Spleen (tissue), 11 donors: ENCODE measurements around the gene CFAP74. TPM values are rescaled to one million over a fixed set of nuclear protein-coding genes. Genes with fewer than 3 reads are reported as not detected.

Source experiments
- DNase-seq: peaks from one replicate; pipeline ENCODE4 v3.0.0-alpha.2; 2020
- H3K27ac ChIP-seq, 8 donors: fragments of 200-600 bp; sonication (generic) in 7 of 8; 1 replicate in 4 of 8; 2 replicates in 4 of 8; pipeline versions ENCODE4 v1.5.0 to v1.8.0; 2016 to 2021; ENCODE audit warnings: inconsistent platforms in 4 of 8, mild to moderate bottlenecking in 4 of 8, moderate library complexity in 1 of 8
- H3K27me3 ChIP-seq, 7 donors: fragments of 200-600 bp; sonication (generic) in 6 of 7; replicated peaks in 1 of 7; 1 replicate in 4 of 7; 2 replicates in 3 of 7; pipeline versions ENCODE4 v1.5.0 to v1.8.0; 2016 to 2021; ENCODE audit warnings: inconsistent platforms in 3 of 7, mild to moderate bottlenecking in 1 of 7
- H3K36me3 ChIP-seq, 6 donors: fragments of 200-600 bp; sonication (generic) in 5 of 6; 1 replicate in 4 of 6; 2 replicates in 2 of 6; pipeline versions ENCODE4 v1.5.0 to v1.8.0; 2016 to 2021; ENCODE audit warnings: inconsistent platforms in 2 of 6
- H3K4me1 ChIP-seq, 6 donors: fragments of 200-600 bp; sonication (generic) in 5 of 6; 1 replicate in 3 of 6; 2 replicates in 3 of 6; pipeline versions ENCODE4 v1.5.0 to v1.8.0; 2016 to 2021; ENCODE audit warnings: inconsistent platforms in 3 of 6
- H3K4me3 ChIP-seq, 8 donors: fragments of 200-600 bp; sonication (generic) in 7 of 8; 1 replicate in 4 of 8; 2 replicates in 4 of 8; pipeline versions ENCODE4 v1.5.0 to v1.8.0; 2016 to 2021; ENCODE audit warnings: inconsistent platforms in 4 of 8, mild to moderate bottlenecking in 4 of 8, moderate library complexity in 2 of 8
- H3K9me3 ChIP-seq, 8 donors: fragments of 200-600 bp; sonication (generic) in 7 of 8; 1 replicate in 4 of 8; 2 replicates in 4 of 8; pipeline versions ENCODE4 v1.5.0 to v1.8.0; 2016 to 2021; ENCODE audit warnings: inconsistent platforms in 4 of 8
- CTCF ChIP-seq, 11 experiments: fragments of 200-600 bp in 7 of 11; fragments of 450-650 bp in 4 of 11; sonication (generic) in 4 of 11; IDR thresholded peaks in 8 of 11; conservative IDR thresholded peaks in 3 of 11; 1 replicate in 7 of 11; 2 replicates in 4 of 11; pipeline versions ENCODE4 v1.4.0 to v1.8.0; 2016 to 2021; ENCODE audit warnings: antibody characterized with exemption in 11 of 11, inconsistent platforms in 4 of 11, mild to moderate bottlenecking in 1 of 11
- POLR2A ChIP-seq, 3 donors: fragments of 450-650 bp; IDR thresholded peaks; one replicate each; pipeline ENCODE4 v1.5.1; 2017; ENCODE audit warnings: antibody characterized with exemption in 3 of 3, mild to moderate bottlenecking in 1 of 3
- POLR2AphosphoS5 ChIP-seq, 3 donors: sonication (generic); formaldehyde crosslinking; IDR thresholded peaks; one replicate each; pipeline ENCODE4 v1.5.1; 2017; ENCODE audit warnings: antibody characterized with exemption in 3 of 3
- WGBS, 5 donors: extraction: QIAGEN DNeasy Blood & Tissue Kit in 3 of 5; methylation state at CpG; one replicate each; pipeline versions ENCODE4 v1.1.5 to v1.1.7; 2013 to 2018; 5-methylcytosine and 5-hydroxymethylcytosine counted together
- intact Hi-C: fragments of 100-400 bp; cut with DNase I; formaldehyde crosslinking; loops from one replicate; pipeline ENCODE4 v1.15.0; 2023; ENCODE audit warnings: low total_unique reads
- polyA plus RNA-seq, 3 donors: library from polyadenylated mRNA; stranded (reverse); fragments of 200-250 nt; gene quantifications; one replicate each; pipeline ENCODE4 v1.2.1, GENCODE V29; 2013
- total RNA-seq, 7 donors: library from RNA; depleted of rRNA in 3 of 7; stranded (reverse); fragments of >200 nt in 3 of 7; fragmentation: NEBNext Ultra II Directional in 4 of 7; extraction: Animal tissue kit (Norgen Biotek cat#: 25700) in 4 of 7; gene quantifications; one replicate each; pipeline versions ENCODE4 v1.1.0 to v1.2.1, GENCODE V29; 2016 to 2021
- donor health status: healthy with polysubstance abuse.
- donor health status: DM: no; HTN: no; CAD: no; lungs with moderate emphysema.
- donor health status: DM: no; HTN: no; CAD: no.
- donor health status: Bipolar disorder and iron deficiency.
- donor health status: healthy.
- donor health status: DM: no; HTN: no; CAD: no.
- donor health status: DM: yes; HTN: yes; CAD: no.

Gene CFAP74
- total and polyA plus RNA-seq, 10 donors = 0.03 to 0.32 (median 0.14) TPM; not detected in 4

- Histone ChIP-seq H3K27me3 (peaks cover 0 to 35% (median 0%) of the 10 kb centered on the region in 7 donors), H3K27ac (no peak overlapping the region), H3K4me3 (peak overlapping the region in 3 of 8 donors; percentile 9 to 54 (median 19)), H3K36me3 (no peaks in the 10 kb centered on the region), H3K4me1 (peaks cover 0 to 18% (median 10%) of the 10 kb centered on the region in 6 donors), H3K9me3 (no peaks in the 10 kb centered on the region)
- intact Hi-C loops = loop anchor here (10.0 kb wide), 1 partner anchor 101 kb away; no protein-coding TSS in a partner anchor
- TF ChIP-seq POLR2A (IDR thresholded peaks at IDR 0.05) (no peak), CTCF (IDR thresholded peaks at IDR 0.05 in 8 of 11, conservative IDR thresholded peaks at IDR 0.05 in 3 of 11) (peak; percentile 76 to 96 (median 91)), POLR2AphosphoS5 (IDR thresholded peaks at IDR 0.05) (peak in 1 of 3 donors; percentile 28)
- 14 to 31% (median 15%) methylated on average over 20 to 37 of the region's 37 CpGs for WGBS, 5 donors
- peak; percentile 92 for DNase-seq
Measured at GRCh38 chr1:1943834-1944570, 59.6 kb downstream of the CFAP74 start.

- peak; percentile 61 for DNase-seq
Measured at GRCh38 chr1:1942753-1943656, 60.6 kb downstream of the CFAP74 start.

GRCh38 chr1:1941868-1942752 is 61.5 kb downstream of the CFAP74 start:
- H3K4me1 ChIP-seq = peaks cover 0 to 18% (median 10%) of the 10 kb centered on the region in 6 donors
- no peak overlapping the region for H3K4me3 ChIP-seq
- 79 to 84% (median 81%) methylated on average over 33 to 39 of the region's 39 CpGs for WGBS, 5 donors
- DNase-seq = peak; percentile 59
- intact Hi-C loops = loop anchor here (10.0 kb wide), 1 partner anchor 103 kb away; no protein-coding TSS in a partner anchor
- no peaks in the 10 kb centered on the region for H3K36me3 ChIP-seq
- H3K9me3 ChIP-seq = no peaks in the 10 kb centered on the region
- H3K27ac ChIP-seq = no peak overlapping the region
- peaks cover 0 to 32% (median 0%) of the 10 kb centered on the region in 7 donors for H3K27me3 ChIP-seq
- no peak for TF ChIP-seq CTCF (IDR thresholded peaks at IDR 0.05 in 8 of 11, conservative IDR thresholded peaks at IDR 0.05 in 3 of 11)
- TF ChIP-seq POLR2A (IDR thresholded peaks at IDR 0.05) = no peak
- no peak for TF ChIP-seq POLR2AphosphoS5 (IDR thresholded peaks at IDR 0.05)

More at GRCh38 chr1:1942753-1943656, 60.6 kb downstream of the CFAP74 start:
- no peaks in the 10 kb centered on the region for H3K9me3 ChIP-seq
- peaks cover 0 to 18% (median 10%) of the 10 kb centered on the region in 6 donors for H3K4me1 ChIP-seq
- no peak overlapping the region for H3K4me3 ChIP-seq
- intact Hi-C loops = loop anchor here (10.0 kb wide), 1 partner anchor 102 kb away; no protein-coding TSS in a partner anchor
- H3K36me3 ChIP-seq = no peaks in the 10 kb centered on the region
- H3K27me3 ChIP-seq = peaks cover 0 to 35% (median 0%) of the 10 kb centered on the region in 7 donors
- TF ChIP-seq CTCF (IDR thresholded peaks at IDR 0.05 in 8 of 11, conservative IDR thresholded peaks at IDR 0.05 in 3 of 11) = no peak
- no peak for TF ChIP-seq POLR2A (IDR thresholded peaks at IDR 0.05)
- TF ChIP-seq POLR2AphosphoS5 (IDR thresholded peaks at IDR 0.05) = no peak
- H3K27ac ChIP-seq = no peak overlapping the region
- WGBS, 5 donors = 66 to 88% (median 84%) methylated on average over 26 to 45 of the region's 45 CpGs
